Stimulated activated naive B cell treated with anti-CD40 and anti-IgM and Interleukin-4, amounts not matched to agents 10 μg/mL and 1 μg/mL and 100 μg/mL, for 72 hours (primary cell): Measurements from ENCODE around the gene APOB.

Experiments used
- ATAC-seq, 2 donors: fragments of 150-1000 bp; cut with Tn5 transposase; replicated peaks; 2 replicates each; pipeline ENCODE4 v1.10.0; 2021; ENCODE audit warnings: moderate library complexity in 1 of 2
- DNase-seq: peaks from one replicate; pipeline ENCODE4 v3.0.0; 2021
- H3K27ac Mint-ChIP-seq: one replicate; pipeline ENCODE4 v1.8.0; 2022; ENCODE audit warnings: mild to moderate bottlenecking, mixed read lengths
- H3K27me3 Mint-ChIP-seq, 2 donors: one replicate each; pipeline ENCODE4 v1.8.0; 2022; ENCODE audit warnings: mixed read lengths in 2 of 2
- H3K36me3 Mint-ChIP-seq, 2 donors: one replicate each; pipeline ENCODE4 v1.8.0; 2022; ENCODE audit warnings: mixed read lengths in 2 of 2, mild to moderate bottlenecking in 1 of 2
- H3K4me1 Mint-ChIP-seq, 2 donors: one replicate each; pipeline ENCODE4 v1.8.0; 2022; ENCODE audit warnings: mixed read lengths in 2 of 2, mild to moderate bottlenecking in 1 of 2
- H3K4me3 Mint-ChIP-seq, 2 donors: one replicate each; pipeline ENCODE4 v1.8.0; 2022; ENCODE audit warnings: mild to moderate bottlenecking in 2 of 2, mixed read lengths in 2 of 2, moderate library complexity in 1 of 2
- H3K9me3 Mint-ChIP-seq, 2 donors: one replicate each; pipeline ENCODE4 v1.8.0; 2022; ENCODE audit warnings: mixed read lengths in 2 of 2, mild to moderate bottlenecking in 1 of 2

Gene APOB

DNA sequence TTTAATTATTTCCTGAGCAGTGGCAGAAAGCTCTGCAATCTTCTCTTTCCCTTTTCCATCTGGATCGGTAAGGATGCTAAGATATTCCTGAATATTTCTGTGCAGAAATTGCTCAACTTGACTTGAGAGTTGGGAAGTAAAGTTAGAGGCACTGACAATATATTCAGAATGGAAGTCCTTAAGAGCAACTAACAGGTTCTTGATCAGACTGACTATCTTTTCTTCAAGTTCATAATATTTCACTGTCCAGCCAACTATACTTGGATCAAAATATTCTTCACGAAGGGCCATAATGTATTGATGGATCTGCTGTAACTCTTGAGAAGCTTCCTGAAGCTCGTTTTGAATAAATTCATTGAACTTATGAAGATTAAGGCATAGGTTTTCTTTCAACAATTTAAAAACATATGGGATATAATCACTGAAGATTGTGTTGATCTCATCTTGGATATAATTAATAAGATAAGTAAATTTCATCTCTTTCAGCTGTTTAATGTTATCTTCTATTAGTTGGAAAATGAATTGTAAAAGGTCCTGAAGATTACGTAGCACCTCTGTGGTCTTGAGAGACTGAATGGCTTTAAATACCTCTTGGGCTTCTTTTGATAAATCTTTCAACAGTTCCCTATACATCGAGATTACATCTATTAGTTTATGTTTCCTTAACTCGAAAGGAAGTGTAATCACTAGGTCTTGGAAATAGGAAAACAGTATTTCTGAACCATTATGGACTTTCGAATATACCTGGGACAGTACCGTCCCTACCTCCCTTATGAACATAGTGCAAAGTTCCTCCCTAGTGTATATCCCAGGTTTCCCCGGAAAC lies 41.7 kb downstream of the APOB start:
- Mint-ChIP-seq H3K9me3 (no peaks in the 10 kb centered on the region), H3K36me3 (no peaks in the 10 kb centered on the region), H3K4me3 (no peak overlapping the region), H3K27me3 (peaks cover 10 to 11% of the 10 kb centered on the region in 2 donors), H3K4me1 (no peaks in the 10 kb centered on the region), H3K27ac (no peak overlapping the region)
- no peak for DNase-seq
- ATAC-seq, result no peak

DNA sequence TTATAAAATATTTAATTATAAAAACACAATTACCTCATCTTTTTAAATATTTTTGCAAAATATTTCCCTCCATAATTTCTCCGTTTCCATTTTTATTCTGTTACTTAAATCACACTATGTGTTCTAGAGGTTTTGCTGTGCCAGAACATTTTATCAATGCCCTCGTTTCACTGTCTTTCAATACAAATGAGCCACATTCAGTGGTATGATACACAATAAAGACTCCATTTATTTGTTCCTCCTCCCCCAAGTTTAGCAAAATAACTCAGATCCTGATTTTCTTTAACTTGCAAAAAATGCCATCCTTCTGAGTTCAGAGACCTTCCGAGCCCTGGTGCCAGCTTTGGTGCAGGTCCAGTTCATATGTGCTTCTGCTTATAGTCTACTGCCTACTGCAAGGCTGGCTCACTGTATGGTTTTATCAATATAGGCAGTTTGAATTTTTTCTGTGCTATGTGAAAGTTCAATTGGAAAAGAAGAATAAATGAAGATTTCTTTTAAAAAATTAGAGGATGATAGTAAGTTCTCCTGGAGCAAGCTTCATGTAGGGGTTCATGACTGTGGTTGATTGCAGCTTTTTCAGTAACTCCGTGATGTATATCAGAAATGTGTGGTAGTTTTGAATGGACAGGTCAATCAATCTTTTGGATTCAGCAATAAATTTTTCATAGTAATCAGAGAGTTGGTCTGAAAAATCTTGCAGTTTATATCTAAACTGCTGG lies 42.5 kb downstream of the APOB start:
- H3K9me3 Mint-ChIP-seq, result no peaks in the 10 kb centered on the region
- H3K27ac Mint-ChIP-seq, result no peak overlapping the region
- H3K4me1 Mint-ChIP-seq, result no peaks in the 10 kb centered on the region
- no peaks in the 10 kb centered on the region for H3K36me3 Mint-ChIP-seq
- DNase-seq (no peak), ATAC-seq (no peak)
- peaks cover 7 to 10% of the 10 kb centered on the region in 2 donors for H3K27me3 Mint-ChIP-seq
- no peak overlapping the region for H3K4me3 Mint-ChIP-seq

DNA sequence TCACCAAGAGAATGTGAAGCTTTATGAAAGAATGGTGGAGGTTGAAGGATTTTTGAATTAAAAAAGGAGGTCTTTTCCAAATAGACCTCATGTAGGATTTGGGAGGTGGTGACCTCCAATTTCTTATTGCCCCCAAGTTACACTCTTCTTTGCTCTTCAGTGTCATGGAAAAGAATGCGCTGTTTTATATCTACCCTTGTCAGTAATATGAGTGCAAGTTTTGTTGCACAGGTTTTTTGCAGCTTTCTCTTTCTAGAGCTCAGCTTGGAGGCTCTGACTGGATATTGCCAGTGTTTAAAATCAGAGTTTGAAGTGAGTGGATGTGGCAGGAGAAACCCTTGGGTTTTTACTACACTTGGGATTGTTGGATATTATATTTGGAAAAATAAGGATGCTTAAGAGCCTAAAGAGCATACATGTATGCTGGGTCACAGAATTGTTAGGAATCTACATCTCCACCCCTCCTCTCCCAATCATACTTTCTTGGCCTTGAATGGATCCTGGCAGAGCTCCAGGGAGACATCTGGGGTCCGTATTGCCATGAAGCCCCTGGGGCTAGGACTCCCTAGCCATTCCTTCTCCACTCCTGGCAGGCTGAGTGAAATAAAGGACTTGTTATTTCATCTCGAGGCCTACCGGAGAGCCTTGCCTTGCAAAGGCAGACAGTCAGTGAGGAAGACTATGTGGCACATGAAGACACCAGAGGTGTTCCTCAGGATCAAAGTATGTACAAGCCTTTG lies 43.8 kb downstream of the APOB start:
- peak in 1 of 2 donors; percentile 46 for ATAC-seq
- no peaks in the 10 kb centered on the region for H3K9me3 Mint-ChIP-seq
- H3K4me3 Mint-ChIP-seq, result no peak overlapping the region
- H3K4me1 Mint-ChIP-seq, result no peaks in the 10 kb centered on the region
- no peak overlapping the region for H3K27ac Mint-ChIP-seq
- H3K36me3 Mint-ChIP-seq, result no peaks in the 10 kb centered on the region
- peaks cover 0 to 7% of the 10 kb centered on the region in 2 donors for H3K27me3 Mint-ChIP-seq
- DNase-seq, result no peak

DNA sequence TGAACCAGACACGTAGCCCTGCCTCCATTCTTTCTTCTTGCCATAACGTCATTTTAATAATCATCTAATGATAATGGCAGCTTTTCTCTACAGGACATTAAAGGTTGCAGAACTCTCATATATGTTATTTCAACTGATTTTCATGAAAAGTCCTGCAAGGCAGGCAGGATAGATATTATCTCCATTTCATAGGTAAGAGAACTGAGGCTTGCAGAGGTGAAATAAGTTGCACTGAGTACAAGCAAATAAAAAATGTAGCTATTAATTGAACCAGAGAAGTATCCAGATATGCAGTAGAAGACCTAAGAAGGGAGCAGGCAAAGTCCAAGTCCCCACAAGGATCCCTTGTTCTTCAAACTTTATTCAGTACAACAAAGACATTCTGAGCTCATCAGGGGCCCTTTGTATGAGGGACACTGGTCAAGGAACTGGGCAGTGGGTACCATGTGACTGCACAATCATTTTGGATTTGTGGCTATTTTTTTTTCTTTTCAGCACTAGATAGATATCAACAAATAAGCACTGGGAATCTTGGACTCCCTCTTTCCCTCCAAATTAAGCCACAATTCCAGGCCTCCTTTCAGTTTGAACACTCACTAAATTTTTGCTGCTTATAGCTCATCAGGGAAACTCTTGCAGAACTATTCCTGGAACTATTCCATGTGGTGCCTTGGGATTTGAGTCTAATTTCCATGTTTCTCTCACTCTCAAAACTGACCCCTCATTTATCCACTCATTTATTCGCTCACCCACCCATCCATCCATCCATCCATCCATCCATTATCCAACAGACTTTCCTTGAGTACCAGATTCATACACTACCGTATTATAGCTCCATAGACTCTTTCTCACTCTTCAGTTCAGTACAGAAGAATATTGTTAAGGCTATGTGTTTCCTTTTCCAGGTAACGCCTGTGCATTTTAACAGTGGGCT lies 44.6 kb downstream of the APOB start:
- DNase-seq (no peak), ATAC-seq (no peak)
- Mint-ChIP-seq H3K9me3 (no peaks in the 10 kb centered on the region), H3K4me1 (no peaks in the 10 kb centered on the region), H3K27me3 (peaks cover 1 to 5% of the 10 kb centered on the region in 2 donors), H3K36me3 (no peaks in the 10 kb centered on the region), H3K27ac (no peak overlapping the region), H3K4me3 (no peak overlapping the region)

DNA sequence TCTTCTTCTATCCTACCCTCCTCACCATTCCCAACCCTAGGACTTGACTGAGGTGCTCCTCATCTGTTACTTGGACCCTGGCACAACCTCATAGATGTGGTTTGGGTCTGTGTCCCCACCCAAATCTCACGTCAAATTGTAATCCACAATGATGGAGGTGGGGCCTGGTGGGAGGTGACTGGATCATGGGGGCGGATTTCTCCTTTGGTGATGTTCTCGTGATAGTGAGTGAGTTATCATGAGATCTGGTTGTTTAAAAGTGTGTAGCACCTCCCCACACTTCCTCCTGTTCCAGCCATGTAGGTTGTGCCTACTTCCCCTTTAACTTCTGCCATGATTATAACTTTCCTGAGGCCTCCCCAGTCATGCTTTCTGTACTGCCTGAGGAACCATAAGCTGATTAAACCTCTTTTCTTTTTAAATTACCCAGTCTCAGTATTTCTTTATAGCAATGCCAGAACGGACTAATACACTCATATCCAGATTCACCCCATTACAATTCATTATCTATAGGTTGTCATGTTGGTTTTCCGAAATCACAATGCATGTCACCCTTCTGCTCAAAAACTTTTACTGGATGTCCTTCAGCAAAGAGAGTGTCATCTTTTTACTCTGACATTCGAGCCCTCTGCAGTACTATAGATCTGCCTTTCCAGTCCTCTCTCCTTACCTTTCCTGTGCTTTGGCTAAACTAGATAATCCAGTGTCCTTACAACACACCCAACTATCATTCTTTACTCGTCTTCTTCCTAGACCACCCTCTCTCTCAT lies 45.7 kb downstream of the APOB start:
- H3K9me3 Mint-ChIP-seq, result no peaks in the 10 kb centered on the region
- no peaks in the 10 kb centered on the region for H3K36me3 Mint-ChIP-seq
- no peak overlapping the region for H3K27ac Mint-ChIP-seq
- no peak overlapping the region for H3K4me3 Mint-ChIP-seq
- H3K27me3 Mint-ChIP-seq, result peaks cover 5 to 7% of the 10 kb centered on the region in 2 donors
- DNase-seq, result no peak
- no peaks in the 10 kb centered on the region for H3K4me1 Mint-ChIP-seq
- peak in 1 of 2 donors; percentile 64 for ATAC-seq

DNA sequence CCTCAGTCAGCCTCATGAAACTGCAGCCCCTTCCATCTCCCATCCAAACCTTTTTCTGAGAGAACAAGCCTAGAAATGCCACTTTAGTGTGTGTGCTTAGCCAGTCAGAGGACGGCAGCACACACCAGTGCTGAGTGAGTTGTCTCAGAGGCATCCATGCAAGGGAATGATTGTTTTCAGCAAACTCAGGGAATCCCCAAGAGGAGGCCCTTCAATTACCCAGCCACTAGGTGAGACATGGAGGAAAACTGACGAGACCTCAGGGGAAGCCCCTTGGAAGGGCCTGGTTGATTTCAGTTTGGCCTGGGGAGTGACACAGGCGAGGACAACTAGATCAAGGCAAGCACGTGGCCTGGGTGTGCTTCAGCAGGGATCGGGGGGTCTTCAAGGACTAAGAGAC lies 49.7 kb downstream of the APOB start:
- DNase-seq (no peak), ATAC-seq (peak in 1 of 2 donors; percentile 25)
- Mint-ChIP-seq H3K9me3 (peaks cover 0 to 2% of the 10 kb centered on the region in 2 donors), H3K4me3 (no peak overlapping the region), H3K27me3 (peaks cover 13 to 29% of the 10 kb centered on the region in 2 donors), H3K27ac (no peak overlapping the region), H3K36me3 (no peaks in the 10 kb centered on the region), H3K4me1 (no peaks in the 10 kb centered on the region)

DNA sequence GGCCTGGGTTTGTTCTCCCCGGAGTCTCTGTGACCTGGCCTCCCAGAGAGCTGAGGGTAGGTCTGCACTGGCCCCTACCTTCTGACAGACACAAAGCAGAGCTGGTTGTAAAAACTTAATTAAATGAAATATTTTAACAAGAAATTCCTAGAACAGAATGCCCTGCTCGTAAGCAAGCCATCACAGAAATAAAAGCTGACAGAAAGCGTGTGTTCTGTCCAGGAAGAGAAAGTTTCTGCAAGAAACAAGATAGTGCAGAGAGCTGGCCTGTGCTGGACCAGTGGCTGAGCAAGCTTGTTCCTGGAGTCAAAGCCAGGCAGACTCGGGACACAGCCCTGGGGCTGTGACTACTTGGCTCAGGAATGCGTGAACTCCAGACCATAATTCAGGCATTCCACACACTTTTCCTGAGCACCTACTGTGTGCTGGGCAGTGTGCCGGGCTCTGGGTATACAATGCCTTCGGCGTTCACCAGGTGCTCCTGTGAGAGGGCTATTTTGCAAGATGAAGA lies 51.6 kb downstream of the APOB start:
- Mint-ChIP-seq H3K36me3 (no peaks in the 10 kb centered on the region), H3K27ac (no peak overlapping the region), H3K9me3 (peaks cover 0 to 2% of the 10 kb centered on the region in 2 donors), H3K4me3 (no peak overlapping the region), H3K4me1 (no peaks in the 10 kb centered on the region), H3K27me3 (peaks cover 18 to 32% of the 10 kb centered on the region in 2 donors)
- ATAC-seq (no peak), DNase-seq (no peak)

DNA sequence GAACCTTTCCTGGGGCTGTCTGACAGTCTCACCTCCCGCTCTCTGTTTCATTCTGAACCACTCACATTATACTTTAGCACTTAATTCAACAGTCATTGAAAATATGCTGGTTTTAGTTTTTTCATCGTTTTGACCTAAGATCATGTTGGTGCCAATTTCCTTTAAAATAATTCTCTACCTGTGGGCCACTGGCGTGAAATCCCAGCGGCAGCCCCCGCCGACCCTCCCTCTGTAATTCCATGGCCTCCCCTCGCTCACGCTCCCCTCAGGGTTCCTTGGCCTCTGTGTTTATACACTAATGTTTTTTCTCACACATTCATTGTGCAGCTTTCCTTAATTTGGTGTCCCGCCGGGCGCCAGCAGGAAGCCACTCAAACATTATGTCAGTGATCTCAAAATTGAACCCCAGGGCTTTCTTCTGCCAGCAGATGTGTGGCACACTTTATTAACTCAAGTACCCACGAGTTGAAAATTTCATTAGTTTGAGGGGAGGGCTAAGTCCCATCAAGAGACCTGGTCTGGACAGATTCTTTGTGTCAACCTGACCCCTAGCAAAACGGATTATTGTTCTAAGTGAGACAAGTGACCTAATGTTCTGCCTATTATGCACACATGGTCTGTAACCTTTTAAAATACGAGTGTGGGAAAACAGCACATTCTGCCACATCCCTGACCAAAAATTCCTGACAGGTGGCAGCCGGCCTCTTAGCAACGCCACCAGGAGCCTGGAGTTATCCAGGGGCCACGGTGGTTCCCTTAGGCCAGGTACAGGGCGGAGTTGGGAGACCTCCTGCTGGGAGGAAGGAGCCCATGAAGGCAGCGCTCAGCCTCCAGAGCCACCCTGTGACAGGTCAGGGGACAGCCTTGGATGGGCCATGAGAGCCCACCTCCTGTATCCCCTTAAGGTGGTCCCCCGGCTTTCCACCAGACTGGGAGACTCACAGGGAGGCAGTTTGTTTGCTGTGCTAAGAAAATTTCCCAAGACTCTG lies 53.1 kb downstream of the APOB start:
- Mint-ChIP-seq H3K4me3 (no peak overlapping the region), H3K4me1 (no peaks in the 10 kb centered on the region), H3K36me3 (no peaks in the 10 kb centered on the region), H3K9me3 (peaks cover 0 to 2% of the 10 kb centered on the region in 2 donors), H3K27me3 (peaks cover 18 to 32% of the 10 kb centered on the region in 2 donors), H3K27ac (no peak overlapping the region)
- ATAC-seq (no peak), DNase-seq (no peak)

DNA sequence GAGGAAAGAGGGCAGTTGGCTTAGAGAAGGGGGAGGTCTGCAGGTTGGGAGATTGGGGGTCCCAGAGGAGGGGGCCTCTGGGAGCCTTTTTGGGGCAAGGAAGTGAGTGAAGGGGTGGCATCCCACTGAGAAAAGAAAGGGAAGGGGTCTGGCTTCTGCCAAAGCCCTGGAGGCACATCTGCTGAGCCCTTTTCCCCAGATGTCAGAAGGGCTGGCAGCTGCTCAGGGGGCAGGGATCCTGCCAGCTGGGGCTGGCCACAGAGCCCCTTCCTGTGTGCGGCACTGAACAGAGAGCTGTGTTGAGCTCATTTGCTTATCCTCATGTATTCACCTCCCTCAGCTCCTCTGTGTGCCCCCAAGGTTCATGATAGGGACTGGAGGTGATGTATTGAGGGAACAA lies 54.5 kb downstream of the APOB start:
- H3K27ac Mint-ChIP-seq, result no peak overlapping the region
- H3K27me3 Mint-ChIP-seq, result peaks cover 18 to 32% of the 10 kb centered on the region in 2 donors
- no peak overlapping the region for H3K4me3 Mint-ChIP-seq
- no peak for ATAC-seq
- H3K36me3 Mint-ChIP-seq, result no peaks in the 10 kb centered on the region
- H3K9me3 Mint-ChIP-seq, result peaks cover 0 to 2% of the 10 kb centered on the region in 2 donors
- H3K4me1 Mint-ChIP-seq, result no peaks in the 10 kb centered on the region
- no peak for DNase-seq

DNA sequence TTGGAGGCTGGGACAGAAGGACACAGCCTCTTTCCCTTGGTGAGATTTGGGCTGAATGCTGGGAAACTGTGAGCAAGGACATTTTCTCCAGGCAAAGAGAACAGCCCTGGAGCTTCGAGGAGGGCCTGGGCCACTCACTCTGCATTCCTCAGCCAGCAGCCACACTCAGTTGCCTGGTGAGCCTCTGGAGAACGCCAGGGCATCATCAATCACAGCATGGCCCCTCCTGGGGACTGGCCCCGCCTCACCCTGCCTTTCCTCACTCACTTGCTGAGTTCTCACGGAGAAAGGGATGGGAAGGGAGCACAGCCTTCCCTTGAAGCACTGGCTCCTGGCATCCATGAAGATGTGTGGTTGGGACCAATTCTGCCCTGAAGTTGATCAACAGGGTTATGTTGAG lies 55.0 kb downstream of the APOB start:
- no peak for ATAC-seq
- Mint-ChIP-seq H3K27me3 (peaks cover 18 to 27% of the 10 kb centered on the region in 2 donors), H3K4me1 (no peaks in the 10 kb centered on the region), H3K9me3 (peaks cover 0 to 2% of the 10 kb centered on the region in 2 donors), H3K36me3 (no peaks in the 10 kb centered on the region), H3K4me3 (no peak overlapping the region), H3K27ac (no peak overlapping the region)
- DNase-seq, result no peak

DNA sequence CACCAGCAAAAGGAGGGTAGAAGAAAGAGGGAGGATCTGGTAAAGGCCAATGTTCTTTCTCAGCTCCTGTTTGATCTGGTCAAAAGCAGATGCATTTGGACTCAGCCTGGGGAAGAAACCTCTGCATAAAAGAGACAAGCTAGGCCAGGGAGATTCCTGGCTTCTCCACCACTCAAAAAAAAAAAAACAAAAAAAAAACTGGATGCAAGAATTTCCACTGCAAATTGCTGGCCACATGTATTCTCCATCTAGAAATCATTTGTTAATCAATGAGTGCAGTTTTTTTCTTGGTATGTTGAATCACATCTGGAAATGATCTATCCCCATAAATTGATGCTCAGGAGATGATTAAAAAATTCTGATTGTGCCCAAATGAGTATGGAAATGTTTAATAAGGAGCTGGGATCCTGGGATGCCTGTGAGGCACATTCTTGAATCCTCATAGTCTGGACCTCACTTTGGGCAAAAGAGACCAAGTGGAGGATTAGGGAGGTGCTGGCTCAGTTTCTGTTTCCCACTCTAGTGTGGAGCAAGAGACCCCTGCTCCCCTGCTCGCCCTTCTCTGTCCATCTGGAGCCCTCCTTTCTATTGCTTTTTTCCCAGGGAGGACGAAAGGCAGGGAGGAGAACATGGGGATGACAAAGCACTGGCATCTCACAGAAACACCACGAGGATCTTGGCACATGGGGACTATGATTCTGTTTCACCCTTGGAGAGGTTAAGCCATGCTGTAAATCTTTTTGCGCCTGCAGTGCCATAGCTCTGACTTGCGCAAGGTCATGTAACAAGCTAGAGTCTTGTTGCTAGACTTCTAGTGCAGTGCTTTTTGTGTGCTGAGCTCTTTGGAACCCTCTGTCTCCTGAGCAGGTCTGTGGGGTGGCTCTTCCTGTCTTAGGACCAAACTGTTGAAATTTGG lies 57.6 kb downstream of the APOB start:
- no peaks in the 10 kb centered on the region for H3K4me1 Mint-ChIP-seq
- ATAC-seq, result no peak
- DNase-seq, result no peak
- no peak overlapping the region for H3K27ac Mint-ChIP-seq
- no peaks in the 10 kb centered on the region for H3K36me3 Mint-ChIP-seq
- H3K9me3 Mint-ChIP-seq, result no peaks in the 10 kb centered on the region
- H3K4me3 Mint-ChIP-seq, result no peak overlapping the region
- H3K27me3 Mint-ChIP-seq, result peaks cover 17 to 25% of the 10 kb centered on the region in 2 donors
